Measurements from ENCODE around the gene PRPF8. TPM values are rescaled to one million over a fixed set of nuclear protein-coding genes. Genes with fewer than 3 reads are reported as not detected.

PRPF8 gene
- total RNA-seq, 1 donor = 117 TPM

DNA sequence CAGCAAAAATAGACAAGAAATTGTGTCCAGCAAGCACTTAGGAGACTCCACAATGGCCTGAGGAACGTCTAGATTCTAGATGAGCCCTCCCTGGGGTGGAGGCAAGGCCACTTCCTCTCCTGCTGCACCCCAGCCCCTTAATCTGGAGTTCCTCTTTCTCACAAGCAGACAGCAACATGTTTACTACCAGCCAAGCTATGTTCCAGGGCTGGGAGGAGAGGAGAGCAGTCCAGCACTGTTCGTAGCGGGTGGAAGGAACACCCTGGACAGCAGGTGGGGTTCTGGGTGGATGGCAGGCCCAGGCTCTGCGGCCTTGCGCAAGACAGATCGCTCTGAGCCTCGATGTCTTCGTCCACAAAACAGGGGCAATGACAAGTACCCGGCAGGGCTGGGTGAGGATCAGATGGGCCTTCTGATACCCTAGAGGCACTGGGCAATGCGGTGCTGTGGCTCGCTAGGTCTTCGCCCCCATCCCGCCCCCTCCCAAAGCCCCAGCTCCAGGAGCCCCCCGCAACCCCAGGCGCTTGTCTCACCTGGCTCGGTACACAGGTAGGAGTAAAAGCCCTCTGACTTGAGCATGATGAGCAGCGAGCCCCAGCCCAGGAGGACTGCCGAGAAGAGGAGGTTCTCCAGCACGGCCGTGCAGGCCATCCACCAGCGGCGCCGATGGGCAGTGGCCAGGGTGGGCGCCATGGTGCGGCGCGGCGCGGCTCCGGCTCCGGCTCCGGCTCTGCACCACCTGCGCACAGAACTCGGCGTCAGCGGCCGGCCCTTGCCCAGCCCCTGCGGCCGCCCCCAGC, 57.3 kb downstream of the PRPF8 start:
- TF ChIP-seq, protein P1, sequence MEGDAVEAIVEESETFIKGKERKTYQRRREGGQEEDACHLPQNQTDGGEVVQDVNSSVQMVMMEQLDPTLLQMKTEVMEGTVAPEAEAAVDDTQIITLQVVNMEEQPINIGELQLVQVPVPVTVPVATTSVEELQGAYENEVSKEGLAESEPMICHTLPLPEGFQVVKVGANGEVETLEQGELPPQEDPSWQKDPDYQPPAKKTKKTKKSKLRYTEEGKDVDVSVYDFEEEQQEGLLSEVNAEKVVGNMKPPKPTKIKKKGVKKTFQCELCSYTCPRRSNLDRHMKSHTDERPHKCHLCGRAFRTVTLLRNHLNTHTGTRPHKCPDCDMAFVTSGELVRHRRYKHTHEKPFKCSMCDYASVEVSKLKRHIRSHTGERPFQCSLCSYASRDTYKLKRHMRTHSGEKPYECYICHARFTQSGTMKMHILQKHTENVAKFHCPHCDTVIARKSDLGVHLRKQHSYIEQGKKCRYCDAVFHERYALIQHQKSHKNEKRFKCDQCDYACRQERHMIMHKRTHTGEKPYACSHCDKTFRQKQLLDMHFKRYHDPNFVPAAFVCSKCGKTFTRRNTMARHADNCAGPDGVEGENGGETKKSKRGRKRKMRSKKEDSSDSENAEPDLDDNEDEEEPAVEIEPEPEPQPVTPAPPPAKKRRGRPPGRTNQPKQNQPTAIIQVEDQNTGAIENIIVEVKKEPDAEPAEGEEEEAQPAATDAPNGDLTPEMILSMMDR (IDR thresholded peaks at IDR 0.05; ENCODE audit: insufficient read depth, low read depth, low read length) = no peak
- peak overlapping the region; percentile 72 for H3K4me3 ChIP-seq (ENCODE audit: low read depth, low read length)
- peak; percentile 26 for DNase-seq (ENCODE audit: low read depth)

DNA sequence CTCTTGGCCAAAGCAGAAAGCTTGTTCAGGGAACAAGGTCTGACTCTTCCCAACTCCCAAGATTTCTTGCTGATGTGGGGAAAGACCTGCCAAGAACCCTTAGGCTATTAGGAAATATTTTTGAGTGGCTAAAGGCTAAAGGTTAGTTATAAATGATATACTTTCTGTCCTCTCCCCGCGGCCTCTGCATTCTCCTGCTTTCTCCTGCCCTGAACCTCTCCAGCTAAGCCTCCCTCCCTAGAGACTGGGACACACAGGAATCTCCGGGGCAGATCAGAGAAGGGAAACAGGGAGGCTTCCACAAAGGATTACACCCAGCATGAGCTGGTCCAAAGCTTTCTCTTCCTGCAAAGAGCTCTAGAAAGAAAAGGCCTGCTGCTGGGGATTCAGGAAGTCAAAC, 58.3 kb downstream of the PRPF8 start:
- H3K4me3 ChIP-seq (ENCODE audit: low read depth, low read length) = no peak overlapping the region
- TF ChIP-seq, protein P1 (IDR thresholded peaks at IDR 0.05; ENCODE audit: insufficient read depth, low read depth, low read length) = no peak
- DNase-seq (ENCODE audit: low read depth) = peak; percentile 42

DNA sequence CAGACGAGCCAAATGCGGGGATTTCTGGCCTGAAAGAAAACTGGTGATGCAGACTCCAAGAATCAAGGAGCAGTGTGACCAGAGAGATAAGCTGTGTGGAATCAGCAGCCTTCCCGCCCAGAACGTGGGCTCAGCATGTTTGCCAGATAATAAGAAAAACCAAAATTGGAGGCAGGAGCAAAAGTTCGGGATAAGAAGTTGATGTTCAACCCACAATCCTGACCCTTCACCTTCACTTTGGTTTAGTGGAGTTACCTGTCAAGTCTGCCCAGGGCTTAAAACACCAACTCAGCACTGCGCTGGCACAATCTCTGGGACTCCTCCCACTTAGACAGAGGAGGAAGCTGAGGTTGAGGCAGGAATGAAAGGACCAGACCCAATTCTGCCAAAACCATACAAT, 59.1 kb downstream of the PRPF8 start:
- TF ChIP-seq, protein P1 (IDR thresholded peaks at IDR 0.05; ENCODE audit: insufficient read depth, low read depth, low read length) = no peak
- no peak for DNase-seq (ENCODE audit: low read depth)
- no peak overlapping the region for H3K4me3 ChIP-seq (ENCODE audit: low read depth, low read length)

DNA sequence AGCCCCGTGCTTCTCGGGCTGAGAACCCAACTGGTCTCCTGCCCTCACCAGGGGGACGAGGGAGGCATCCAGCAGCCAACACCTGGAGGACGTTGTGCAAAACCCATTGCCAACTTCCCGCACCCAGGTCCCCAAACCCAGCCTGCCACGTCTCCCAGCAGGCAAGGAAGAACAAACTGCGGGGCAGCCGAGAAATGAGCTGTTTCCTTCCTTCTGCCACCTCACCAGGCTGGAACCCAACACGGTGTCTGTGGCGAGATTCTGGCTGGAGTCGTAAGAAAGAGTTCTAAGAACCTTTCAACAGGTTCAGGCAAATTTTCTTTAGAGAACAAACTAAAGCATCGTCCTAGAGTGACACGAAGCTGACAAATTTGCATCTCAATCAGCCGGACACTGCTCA, 59.6 kb downstream of the PRPF8 start:
- H3K4me3 ChIP-seq (ENCODE audit: low read depth, low read length) = no peak overlapping the region
- TF ChIP-seq, protein P1 (IDR thresholded peaks at IDR 0.05; ENCODE audit: insufficient read depth, low read depth, low read length) = no peak
- DNase-seq (ENCODE audit: low read depth) = no peak

DNA sequence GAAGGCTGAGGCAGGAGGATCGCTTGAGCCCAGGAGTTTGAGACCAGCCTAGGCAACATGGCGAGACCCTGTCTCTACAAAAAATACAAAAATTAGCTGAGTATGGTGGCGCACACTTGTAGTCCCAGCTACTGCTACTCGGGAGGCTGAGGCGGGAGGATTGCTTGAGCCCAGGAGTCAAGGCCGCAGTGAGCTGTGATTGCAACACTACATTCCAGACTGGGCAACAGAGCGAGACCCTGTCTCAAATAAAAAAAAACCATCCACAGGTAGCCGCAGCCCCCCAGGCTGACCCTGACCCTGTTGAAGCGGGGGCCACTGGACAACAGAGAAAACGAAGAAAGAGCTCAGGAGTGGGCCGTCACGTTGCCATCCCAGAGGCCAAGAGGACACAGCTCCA, 60.0 kb downstream of the PRPF8 start:
- TF ChIP-seq, protein P1 (IDR thresholded peaks at IDR 0.05; ENCODE audit: insufficient read depth, low read depth, low read length) = no peak
- DNase-seq (ENCODE audit: low read depth) = no peak
- H3K4me3 ChIP-seq (ENCODE audit: low read depth, low read length) = no peak overlapping the region

DNA sequence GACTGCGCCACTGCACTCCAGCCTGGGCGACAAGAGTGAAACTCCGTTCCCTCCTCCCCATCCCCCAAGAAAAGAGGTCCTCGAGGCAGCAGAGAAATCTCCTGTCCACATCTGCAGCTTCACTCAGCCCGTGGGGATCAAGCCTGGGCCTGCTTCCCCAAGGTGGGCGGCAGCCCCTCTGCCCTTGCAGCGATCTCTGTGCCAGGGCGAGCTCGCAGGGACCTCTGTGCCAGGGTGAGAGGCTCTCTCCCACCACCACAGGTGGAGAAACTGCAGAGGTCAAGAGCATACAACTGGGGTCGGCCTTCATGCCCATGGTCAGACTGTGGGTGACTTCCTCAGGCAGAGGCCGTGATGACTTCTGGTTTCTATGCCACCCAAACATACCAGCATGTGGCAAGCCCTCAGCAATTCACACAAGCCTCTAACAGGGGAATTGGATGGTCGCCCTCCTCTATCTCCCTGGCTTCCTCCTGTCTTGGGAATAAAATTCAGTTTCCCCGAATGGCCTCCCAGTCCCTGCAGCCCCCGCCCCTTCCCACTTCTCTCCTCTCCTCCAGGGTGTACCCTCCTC, 61.5 kb downstream of the PRPF8 start:
- no peak for DNase-seq (ENCODE audit: low read depth)
- TF ChIP-seq, protein P1 (IDR thresholded peaks at IDR 0.05; ENCODE audit: insufficient read depth, low read depth, low read length) = no peak
- no peak overlapping the region for H3K4me3 ChIP-seq (ENCODE audit: low read depth, low read length)

Data from fibroblast of villous mesenchyme (primary cell).